Measurements from ENCODE around the gene MADCAM1.

MADCAM1 gene

GRCh38 chr19:532561-533363 is 36.5 kb downstream of the MADCAM1 start:
- DNase-seq: peak; percentile 80

- DNase-seq: no peak
These were observed 37.2 kb downstream of the MADCAM1 start for GRCh38 chr19:533364-534058.

- DNase-seq: no peak
These were observed 37.8 kb downstream of the MADCAM1 start for GRCh38 chr19:534088-534487.

GRCh38 chr19:535017-535835 is 38.9 kb downstream of the MADCAM1 start:
- DNase-seq: no peak

GRCh38 chr19:536031-536880 is 40.0 kb downstream of the MADCAM1 start:
- DNase-seq: no peak

GRCh38 chr19:536881-537404 is 40.7 kb downstream of the MADCAM1 start:
- no peak for DNase-seq

GRCh38 chr19:538641-539428 is 42.5 kb downstream of the MADCAM1 start:
- no peak for DNase-seq

- no peak for DNase-seq
These were observed 43.2 kb downstream of the MADCAM1 start for GRCh38 chr19:539429-540030.

GRCh38 chr19:540867-541637 is 44.8 kb downstream of the MADCAM1 start:
- DNase-seq: no peak

GRCh38 chr19:541699-542098 is 45.4 kb downstream of the MADCAM1 start:
- DNase-seq: no peak

- DNase-seq: no peak
These were observed 46.0 kb downstream of the MADCAM1 start for GRCh38 chr19:542173-542866.

GRCh38 chr19:543910-544608 is 47.8 kb downstream of the MADCAM1 start, which contains the start of gene GZMM:
Gene GZMM, plus strand, starts transcription at chr19:544053. Its CDS starts 19 bp downstream, at chr19:544072.
- no peak for DNase-seq

- DNase-seq: no peak
These were observed 50.8 kb downstream of the MADCAM1 start for GRCh38 chr19:547117-547516.

GRCh38 chr19:547836-548720 is 51.8 kb downstream of the MADCAM1 start:
- DNase-seq: no peak

GRCh38 chr19:548886-549830 is 52.9 kb downstream of the MADCAM1 start:
- DNase-seq: no peak

- DNase-seq: no peak
These were observed 58.5 kb downstream of the MADCAM1 start for GRCh38 chr19:554817-555216.
